Karpas-422 (cell line): ENCODE data around the gene PRX. TPM values are rescaled to one million over a fixed set of nuclear protein-coding genes. Genes with fewer than 3 reads are reported as not detected.

Experiments used
- DNase-seq: peaks from one replicate; pipeline ENCODE4 v3.0.0-alpha.2; 2015
- H2AFZ ChIP-seq: fragments of 200-600 bp; sonication (generic); 2 replicates; pipeline ENCODE4 v1.6.1; 2014; ENCODE audit warnings: antibody characterized with exemption, low read length, mixed read lengths
- H3K27ac ChIP-seq: fragments of 200-600 bp; sonication (generic); 2 replicates; pipeline ENCODE4 v1.5.1; 2014; ENCODE audit warnings: mild to moderate bottlenecking, low read length, moderate library complexity
- H3K27me3 ChIP-seq: fragments of 200-600 bp; sonication (generic); 2 replicates; pipeline ENCODE4 v1.6.1; 2014; ENCODE audit warnings: low read length, mixed read lengths
- H3K36me3 ChIP-seq: fragments of 200-600 bp; sonication (generic); 2 replicates; pipeline ENCODE4 v1.6.1; 2014; ENCODE audit warnings: low read length, mixed read lengths; ENCODE audit not compliant: insufficient read depth
- H3K4me1 ChIP-seq: fragments of 200-600 bp; sonication (generic); 2 replicates; pipeline ENCODE4 v1.6.1; 2014; ENCODE audit warnings: mild to moderate bottlenecking, low read length, mixed read lengths
- H3K4me2 ChIP-seq: fragments of 200-600 bp; sonication (generic); 2 replicates; pipeline ENCODE4 v1.6.1; 2014; ENCODE audit warnings: low read length, low read depth, mild to moderate bottlenecking; ENCODE audit not compliant: poor library complexity, severe bottlenecking
- H3K4me3 ChIP-seq: fragments of 200-600 bp; sonication (generic); 2 replicates; pipeline ENCODE4 v1.5.1; 2014; ENCODE audit warnings: mild to moderate bottlenecking, antibody characterized with exemption, low read length, mixed read lengths
- H3K79me2 ChIP-seq: fragments of 200-600 bp; sonication (generic); 2 replicates; pipeline ENCODE4 v1.6.1; 2014; ENCODE audit warnings: mild to moderate bottlenecking, low read length, mixed read lengths
- H3K9ac ChIP-seq: fragments of 200-600 bp; sonication (generic); 2 replicates; pipeline ENCODE4 v1.6.0; 2014; ENCODE audit warnings: low read length
- H3K9me2 ChIP-seq: fragments of 200-600 bp; sonication (generic), shearing (Covaris generic); replicated peaks from 2 replicates; pipeline ENCODE4 v1.6.0; 2014; ENCODE audit warnings: mild to moderate bottlenecking, low read length, moderate library complexity; ENCODE audit not compliant: insufficient read depth
- H3K9me3 ChIP-seq: fragments of 300-700, 200-600 bp; sonication (generic); 2 replicates; pipeline ENCODE4 v1.6.1; 2014; ENCODE audit warnings: low read length, mixed read lengths
- H4K20me1 ChIP-seq: fragments of 200-600 bp; sonication (generic); 2 replicates; pipeline ENCODE4 v1.6.1; 2014; ENCODE audit warnings: mild to moderate bottlenecking, antibody characterized with exemption, low read length, low read depth; ENCODE audit not compliant: insufficient read depth
- total RNA-seq: library from RNA; depleted of rRNA; stranded (reverse); fragments of >200 nt; shearing (Covaris generic); gene quantifications from 2 replicates; pipeline ENCODE4 v1.2.3, GENCODE V29; 2014; ENCODE audit warnings: low replicate concordance

PRX gene
- total RNA-seq, 1 experiment from 2014 or later, result 0.56 TPM

DNA sequence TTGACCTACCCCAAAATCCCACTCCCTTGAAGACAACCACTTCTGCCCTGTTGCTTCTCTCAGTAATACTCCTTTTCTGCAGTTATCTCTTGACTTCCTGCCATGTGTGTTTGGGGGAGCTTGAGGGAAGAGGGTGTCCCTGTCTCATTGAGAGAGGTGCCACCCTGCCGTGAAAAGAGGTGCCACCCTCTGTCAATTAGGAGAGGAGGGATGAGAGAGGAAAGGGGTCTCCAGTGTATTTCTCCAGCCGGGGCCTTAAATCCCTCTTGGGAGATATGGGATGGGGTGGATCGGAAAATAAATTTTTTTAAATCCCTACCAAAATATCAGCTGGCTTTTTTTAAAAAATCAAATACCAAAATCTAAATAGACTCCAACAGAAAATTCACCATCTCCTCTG, 48.2 kb downstream of the PRX start:
- Histone ChIP-seq H3K27me3 (no peaks in the 10 kb centered on the region), H4K20me1 (no peaks in the 10 kb centered on the region), H3K4me3 (no peak overlapping the region), H3K4me2 (peak overlapping the region; percentile 56), H3K9ac (no peak overlapping the region), H3K9me2 (no peaks in the 10 kb centered on the region), H3K4me1 (peaks cover 14% of the 10 kb centered on the region), H3K27ac (no peak overlapping the region), H3K79me2 (no peaks in the 10 kb centered on the region), H2AFZ (no peak overlapping the region), H3K36me3 (no peaks in the 10 kb centered on the region), H3K9me3 (no peaks in the 10 kb centered on the region)
- no peak for DNase-seq

GRCh38 chr19:40363069-40363468, 50.1 kb downstream of the PRX start:
- H4K20me1 ChIP-seq, result no peaks in the 10 kb centered on the region
- H3K27me3 ChIP-seq, result no peaks in the 10 kb centered on the region
- H3K9me3 ChIP-seq, result no peaks in the 10 kb centered on the region
- no peak overlapping the region for H3K9ac ChIP-seq
- no peak overlapping the region for H3K27ac ChIP-seq
- H3K4me1 ChIP-seq, result peaks cover 20% of the 10 kb centered on the region
- H3K4me2 ChIP-seq, result no peak overlapping the region
- H3K79me2 ChIP-seq, result no peaks in the 10 kb centered on the region
- no peaks in the 10 kb centered on the region for H3K36me3 ChIP-seq
- no peak overlapping the region for H3K4me3 ChIP-seq
- H2AFZ ChIP-seq, result no peak overlapping the region
- DNase-seq, result no peak
- no peaks in the 10 kb centered on the region for H3K9me2 ChIP-seq

GRCh38 chr19:40362160-40362559, 51.0 kb downstream of the PRX start:
- Histone ChIP-seq H3K4me2 (no peak overlapping the region), H3K4me3 (no peak overlapping the region), H4K20me1 (no peaks in the 10 kb centered on the region), H3K9me2 (no peaks in the 10 kb centered on the region), H3K36me3 (no peaks in the 10 kb centered on the region), H2AFZ (no peak overlapping the region), H3K9ac (no peak overlapping the region), H3K27me3 (no peaks in the 10 kb centered on the region), H3K27ac (no peak overlapping the region), H3K9me3 (no peaks in the 10 kb centered on the region), H3K79me2 (no peaks in the 10 kb centered on the region), H3K4me1 (peaks cover 21% of the 10 kb centered on the region)
- DNase-seq, result no peak

DNA sequence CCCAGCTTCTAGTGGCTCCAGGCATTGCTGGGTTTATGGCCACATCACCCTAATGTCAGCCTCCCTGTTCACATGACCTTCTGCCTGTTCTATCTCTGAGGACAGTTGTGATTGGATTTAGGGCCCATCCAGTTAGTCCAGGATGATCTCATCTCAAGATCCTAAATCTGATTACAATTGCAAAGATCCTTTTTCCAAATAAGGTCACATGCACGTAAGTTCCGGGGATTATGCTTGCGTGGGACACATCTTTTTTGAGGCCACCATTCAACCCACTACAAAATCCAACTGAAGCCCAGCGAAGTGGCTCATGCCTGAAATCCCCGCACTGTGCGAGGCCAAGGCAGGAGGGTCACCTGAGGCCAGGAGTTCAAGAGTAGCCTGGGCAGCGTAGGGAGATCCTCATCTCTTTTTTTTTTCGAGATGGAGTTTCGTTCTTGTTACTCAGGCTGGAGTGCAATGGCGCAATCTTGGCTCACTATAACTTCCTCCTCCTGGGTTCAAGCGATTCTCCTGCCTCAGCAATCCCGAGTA, 52.4 kb downstream of the PRX start:
- no peaks in the 10 kb centered on the region for H4K20me1 ChIP-seq
- H3K79me2 ChIP-seq, result no peaks in the 10 kb centered on the region
- no peaks in the 10 kb centered on the region for H3K36me3 ChIP-seq
- no peak for DNase-seq
- no peaks in the 10 kb centered on the region for H3K9me3 ChIP-seq
- no peaks in the 10 kb centered on the region for H3K9me2 ChIP-seq
- no peak overlapping the region for H3K9ac ChIP-seq
- peaks cover 21% of the 10 kb centered on the region for H3K4me1 ChIP-seq
- H3K4me2 ChIP-seq, result no peak overlapping the region
- no peak overlapping the region for H3K4me3 ChIP-seq
- H3K27me3 ChIP-seq, result no peaks in the 10 kb centered on the region
- no peak overlapping the region for H2AFZ ChIP-seq
- no peak overlapping the region for H3K27ac ChIP-seq

- Histone ChIP-seq H3K9ac (no peak overlapping the region), H4K20me1 (no peaks in the 10 kb centered on the region), H3K27me3 (no peaks in the 10 kb centered on the region), H3K27ac (no peak overlapping the region), H3K36me3 (no peaks in the 10 kb centered on the region), H3K4me3 (no peak overlapping the region), H3K4me2 (no peak overlapping the region), H3K79me2 (no peaks in the 10 kb centered on the region), H3K9me3 (no peaks in the 10 kb centered on the region), H3K9me2 (no peaks in the 10 kb centered on the region), H3K4me1 (peaks cover 17% of the 10 kb centered on the region), H2AFZ (no peak overlapping the region)
- DNase-seq, result no peak
Measured at GRCh38 chr19:40360020-40360707, 53.0 kb downstream of the PRX start.

- peak overlapping the region; percentile 38 for H3K4me2 ChIP-seq
- H3K36me3 ChIP-seq, result no peaks in the 10 kb centered on the region
- no peak overlapping the region for H3K4me3 ChIP-seq
- H3K79me2 ChIP-seq, result no peaks in the 10 kb centered on the region
- no peaks in the 10 kb centered on the region for H3K9me2 ChIP-seq
- no peaks in the 10 kb centered on the region for H3K27me3 ChIP-seq
- H3K9ac ChIP-seq, result peak overlapping the region; percentile 32; the same call in 1 of the 2 replicates
- no peak overlapping the region for H3K27ac ChIP-seq
- peaks cover 16% of the 10 kb centered on the region for H3K4me1 ChIP-seq
- DNase-seq, result peak; percentile 76
- H2AFZ ChIP-seq, result no peak overlapping the region
- no peaks in the 10 kb centered on the region for H4K20me1 ChIP-seq
- H3K9me3 ChIP-seq, result no peaks in the 10 kb centered on the region
Measured at GRCh38 chr19:40358773-40359172, 54.4 kb downstream of the PRX start.

GRCh38 chr19:40357640-40358039, 55.5 kb downstream of the PRX start:
- no peaks in the 10 kb centered on the region for H3K27me3 ChIP-seq

GRCh38 chr19:40356681-40357595, 56.2 kb downstream of the PRX start:
- DNase-seq, result no peak
- H3K9me3 ChIP-seq, result no peaks in the 10 kb centered on the region
- H3K27ac ChIP-seq, result no peak overlapping the region
- no peak overlapping the region for H3K9ac ChIP-seq
- H3K27me3 ChIP-seq, result no peaks in the 10 kb centered on the region
- no peaks in the 10 kb centered on the region for H3K36me3 ChIP-seq
- peaks cover 16% of the 10 kb centered on the region for H3K4me1 ChIP-seq
- no peaks in the 10 kb centered on the region for H3K9me2 ChIP-seq
- no peaks in the 10 kb centered on the region for H3K79me2 ChIP-seq
- H4K20me1 ChIP-seq, result no peaks in the 10 kb centered on the region
- H3K4me2 ChIP-seq, result no peak overlapping the region
- H3K4me3 ChIP-seq, result no peak overlapping the region
- no peak overlapping the region for H2AFZ ChIP-seq

More at GRCh38 chr19:40357640-40358039, 55.5 kb downstream of the PRX start:
- H3K9me2 ChIP-seq, result no peaks in the 10 kb centered on the region
- H2AFZ ChIP-seq, result no peak overlapping the region
- no peak overlapping the region for H3K4me3 ChIP-seq
- H3K4me1 ChIP-seq, result peaks cover 16% of the 10 kb centered on the region
- no peak overlapping the region for H3K27ac ChIP-seq
- no peak overlapping the region for H3K4me2 ChIP-seq
- H4K20me1 ChIP-seq, result no peaks in the 10 kb centered on the region
- no peaks in the 10 kb centered on the region for H3K79me2 ChIP-seq
- H3K36me3 ChIP-seq, result no peaks in the 10 kb centered on the region
- DNase-seq, result no peak
- no peaks in the 10 kb centered on the region for H3K9me3 ChIP-seq
- no peak overlapping the region for H3K9ac ChIP-seq
